Endodermal cell (in vitro differentiated cells): ENCODE results near the gene CHD8. TPM values are rescaled to one million over a fixed set of nuclear protein-coding genes. Genes with fewer than 3 reads are reported as not detected.
"Not testable (repeated sequence)": the region's sequence is repeated elsewhere in the genome, so short reads cannot be mapped to it uniquely, and the experiment has no call there.

Experiments used
- DNase-seq: peaks from one replicate; pipeline ENCODE4 v3.0.0-alpha.2; 2017
- H3K27ac ChIP-seq: 2 replicates; pipeline ENCODE4 v1.5.1; 2013; ENCODE audit warnings: mild to moderate bottlenecking, low read depth, low read length, moderate library complexity
- H3K27me3 ChIP-seq: 2 replicates; pipeline ENCODE4 v1.6.1; 2013; ENCODE audit warnings: mild to moderate bottlenecking, low read length, moderate library complexity; ENCODE audit not compliant: insufficient read depth, control insufficient read depth, poor library complexity, severe bottlenecking
- H3K36me3 ChIP-seq: 2 replicates; pipeline ENCODE4 v1.7.0; 2013; ENCODE audit warnings: mild to moderate bottlenecking, low read length, moderate library complexity; ENCODE audit not compliant: control insufficient read depth, insufficient read depth
- H3K4me1 ChIP-seq: one replicate; pipeline ENCODE4 v1.7.0; 2013; ENCODE audit warnings: low read length; ENCODE audit not compliant: control insufficient read depth, insufficient read depth
- H3K4me3 ChIP-seq: 2 replicates; pipeline ENCODE4 v1.5.1; 2013; ENCODE audit warnings: mild to moderate bottlenecking, low read length, moderate library complexity
- H3K9ac ChIP-seq: 2 replicates; pipeline ENCODE4 v1.6.1; 2013; ENCODE audit warnings: mild to moderate bottlenecking, low read length, moderate library complexity; ENCODE audit not compliant: poor library complexity, severe bottlenecking; ENCODE audit errors: extremely low read depth
- H3K9me3 ChIP-seq: 2 replicates; pipeline ENCODE4 v1.6.1; 2013; ENCODE audit warnings: mild to moderate bottlenecking, low read length, moderate library complexity; ENCODE audit not compliant: control insufficient read depth
- H3K27ac Mint-ChIP-seq: 2 replicates; pipeline ENCODE4 v1.8.0; 2020; ENCODE audit warnings: mixed read lengths
- H3K27me3 Mint-ChIP-seq: 2 replicates; pipeline ENCODE4 v1.8.0; 2021; ENCODE audit warnings: mild to moderate bottlenecking, mixed read lengths; ENCODE audit not compliant: insufficient read depth
- H3K36me3 Mint-ChIP-seq: 2 replicates; pipeline ENCODE4 v1.8.0; 2020; ENCODE audit warnings: low read depth, mixed read lengths
- H3K4me1 Mint-ChIP-seq: 2 replicates; pipeline ENCODE4 v1.8.0; 2020; ENCODE audit warnings: mixed read lengths
- H3K4me3 Mint-ChIP-seq: 2 replicates; pipeline ENCODE4 v1.8.0; 2020; ENCODE audit warnings: mild to moderate bottlenecking, moderate library complexity, mixed read lengths
- H3K9me3 Mint-ChIP-seq: 2 replicates; pipeline ENCODE4 v1.8.0; 2020; ENCODE audit warnings: mild to moderate bottlenecking, mixed read lengths
- WGBS, 2 experiments: methylation state at CpG; one replicate each; pipeline versions ENCODE4 v1.1.5 to v1.1.7; 2013; ENCODE audit warnings: missing lambda C conversion rate in 2 of 2, mixed read lengths in 1 of 2; ENCODE audit not compliant: insufficient coverage in 1 of 2, insufficient read length in 1 of 2; 5-methylcytosine and 5-hydroxymethylcytosine counted together
- total RNA-seq, 2 donors: library from RNA; stranded (reverse); fragmentation: NEBNext Ultra II Directional in 1 of 2; extraction: Animal tissue kit (Norgen Biotek cat#: 25700) in 1 of 2; gene quantifications; 2 replicates in 1 of 2; 3 replicates in 1 of 2; pipeline ENCODE4 v1.2.1, GENCODE V29; 2021
- TF ChIP-seq, protein P1 (sequence below): fragments of 200-600 bp; sonication (generic); conservative IDR thresholded peaks from 2 replicates; pipeline ENCODE4 v1.5.0; 2021; ENCODE audit warnings: antibody characterized with exemption, mild to moderate bottlenecking

Gene CHD8
- total RNA-seq, 2 donors from 2014 or later = 126 to 130 TPM

DNA sequence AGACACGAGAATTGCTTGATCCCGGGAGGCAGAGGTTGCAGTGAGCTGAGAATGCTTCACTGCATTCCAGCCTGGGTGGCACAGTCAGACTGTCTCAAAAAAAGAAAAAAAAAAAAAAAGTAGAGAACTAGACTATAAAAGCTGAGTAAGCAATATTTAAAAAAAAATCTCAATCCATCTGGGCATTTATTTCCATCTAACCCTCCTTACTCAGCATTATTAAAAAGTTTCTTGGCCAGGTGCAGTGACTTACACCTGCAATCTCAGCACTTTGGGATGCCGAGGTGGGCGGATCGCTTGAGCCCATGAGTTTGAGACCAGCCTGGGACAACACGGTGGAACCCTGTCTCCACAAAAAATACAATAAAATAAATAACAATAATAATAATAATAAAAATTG lies 76.6 kb downstream of the CHD8 start:
- H3K4me1 Mint-ChIP-seq = peaks cover 13% of the 10 kb centered on the region
- no peaks in the 10 kb centered on the region for H3K9me3 Mint-ChIP-seq
- WGBS, 2 experiments = 99 to 100% methylated on average over 1 to 5 of the region's 6 CpGs
- no peak overlapping the region for H3K4me3 Mint-ChIP-seq
- no peak for DNase-seq
- H3K27ac ChIP-seq = no peak overlapping the region
- no peaks in the 10 kb centered on the region for H3K27me3 ChIP-seq
- H3K27ac Mint-ChIP-seq = no peak overlapping the region
- no peak overlapping the region for H3K9ac ChIP-seq
- no peaks in the 10 kb centered on the region for H3K27me3 Mint-ChIP-seq
- H3K4me1 ChIP-seq = no peaks in the 10 kb centered on the region
- H3K4me3 ChIP-seq = no peak overlapping the region
- peaks cover 53% of the 10 kb centered on the region for H3K36me3 ChIP-seq
- TF ChIP-seq, protein P1, sequence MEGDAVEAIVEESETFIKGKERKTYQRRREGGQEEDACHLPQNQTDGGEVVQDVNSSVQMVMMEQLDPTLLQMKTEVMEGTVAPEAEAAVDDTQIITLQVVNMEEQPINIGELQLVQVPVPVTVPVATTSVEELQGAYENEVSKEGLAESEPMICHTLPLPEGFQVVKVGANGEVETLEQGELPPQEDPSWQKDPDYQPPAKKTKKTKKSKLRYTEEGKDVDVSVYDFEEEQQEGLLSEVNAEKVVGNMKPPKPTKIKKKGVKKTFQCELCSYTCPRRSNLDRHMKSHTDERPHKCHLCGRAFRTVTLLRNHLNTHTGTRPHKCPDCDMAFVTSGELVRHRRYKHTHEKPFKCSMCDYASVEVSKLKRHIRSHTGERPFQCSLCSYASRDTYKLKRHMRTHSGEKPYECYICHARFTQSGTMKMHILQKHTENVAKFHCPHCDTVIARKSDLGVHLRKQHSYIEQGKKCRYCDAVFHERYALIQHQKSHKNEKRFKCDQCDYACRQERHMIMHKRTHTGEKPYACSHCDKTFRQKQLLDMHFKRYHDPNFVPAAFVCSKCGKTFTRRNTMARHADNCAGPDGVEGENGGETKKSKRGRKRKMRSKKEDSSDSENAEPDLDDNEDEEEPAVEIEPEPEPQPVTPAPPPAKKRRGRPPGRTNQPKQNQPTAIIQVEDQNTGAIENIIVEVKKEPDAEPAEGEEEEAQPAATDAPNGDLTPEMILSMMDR = no peak
- H3K9me3 ChIP-seq = no peaks in the 10 kb centered on the region
- peaks cover 23% of the 10 kb centered on the region for H3K36me3 Mint-ChIP-seq

DNA sequence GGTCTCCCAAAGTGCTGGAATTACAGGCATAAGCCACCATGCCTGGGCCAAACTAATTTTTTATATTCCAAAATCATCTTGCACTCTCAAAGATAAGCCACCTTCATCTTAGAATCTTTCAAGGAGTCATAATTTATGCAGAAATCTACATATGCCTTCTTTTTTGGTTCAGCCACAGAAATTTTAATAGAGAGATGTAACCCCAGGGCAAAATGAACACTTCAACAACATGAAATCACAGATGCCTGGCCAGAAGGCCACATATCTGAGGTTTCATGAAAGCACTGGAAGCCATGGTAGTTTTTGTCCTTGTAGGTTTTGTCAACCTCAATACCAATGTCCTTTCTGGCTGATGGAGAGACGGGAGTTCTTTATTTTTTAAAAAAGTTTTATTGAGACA lies 81.9 kb downstream of the CHD8 start:
- H3K9me3 ChIP-seq = no peaks in the 10 kb centered on the region
- Mint-ChIP-seq H3K27me3 (no peaks in the 10 kb centered on the region), H3K36me3 (peaks cover 64% of the 10 kb centered on the region), H3K9me3 (no peaks in the 10 kb centered on the region), H3K4me3 (no peak overlapping the region), H3K4me1 (no peaks in the 10 kb centered on the region), H3K27ac (no peak overlapping the region)
- no peak for DNase-seq
- peaks cover 94% of the 10 kb centered on the region for H3K36me3 ChIP-seq
- no peak overlapping the region for H3K9ac ChIP-seq
- H3K27me3 ChIP-seq = no peaks in the 10 kb centered on the region
- no peak overlapping the region for H3K4me3 ChIP-seq
- H3K27ac ChIP-seq = no peak overlapping the region
- H3K4me1 ChIP-seq = no peaks in the 10 kb centered on the region
- TF ChIP-seq, protein P1 = no peak
- no CpG with 5 or more reads among the region's 1 CpG for WGBS, 2 experiments

DNA sequence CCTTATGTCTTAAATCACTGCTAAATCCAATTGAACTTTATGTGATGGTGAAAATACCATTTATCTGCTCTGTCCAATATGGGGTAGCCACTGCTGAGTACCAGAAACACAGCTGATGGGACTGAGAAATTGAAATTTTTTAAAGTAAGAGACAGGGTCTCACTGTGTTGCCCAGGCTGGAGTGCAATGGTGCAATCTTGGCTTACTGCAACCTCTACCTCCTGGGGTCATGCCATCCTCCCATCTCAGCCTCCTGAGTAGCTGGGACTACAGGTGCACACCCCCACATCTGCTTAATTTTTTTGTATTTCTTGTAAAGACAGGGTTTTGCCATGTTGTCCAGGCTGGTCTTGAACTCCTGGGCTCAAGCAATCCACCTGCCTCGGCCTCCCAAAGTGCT lies 83.1 kb downstream of the CHD8 start:
- 95 to 100% methylated on average over 1 of the region's 1 CpG for WGBS, 2 experiments
- H3K36me3 ChIP-seq = peaks cover 95% of the 10 kb centered on the region
- H3K4me3 Mint-ChIP-seq = not testable (repeated sequence)

More for the DNA sequence above, 83.1 kb downstream of the CHD8 start:
- not testable (repeated sequence) for H3K27me3 Mint-ChIP-seq, H3K4me1 Mint-ChIP-seq, H3K9me3 Mint-ChIP-seq, DNase-seq, H3K27ac ChIP-seq, H3K27me3 ChIP-seq, H3K27ac Mint-ChIP-seq, H3K4me3 ChIP-seq, H3K9ac ChIP-seq, H3K9me3 ChIP-seq, H3K4me1 ChIP-seq
- H3K36me3 Mint-ChIP-seq = peaks cover 73% of the 10 kb centered on the region
